CD14-positive monocyte (primary cell): ENCODE data around the gene ZNF133. TPM values are rescaled to one million over a fixed set of nuclear protein-coding genes. Genes with fewer than 3 reads are reported as not detected.

ENCODE experiments used
- DNase-seq, 3 donors: peaks; one replicate each; pipeline ENCODE4 v3.0.0-alpha.2; 2011 to 2022
- H2AFZ ChIP-seq: 2 replicates; pipeline ENCODE4 v1.6.0; 2012; ENCODE audit warnings: mild to moderate bottlenecking, low read depth, low read length, inconsistent platforms; ENCODE audit not compliant: insufficient read depth, poor library complexity, severe bottlenecking
- H3K27ac ChIP-seq, 2 donors: 1 replicate in 1 of 2; 2 replicates in 1 of 2; pipeline ENCODE4 v1.5.1; 2012 to 2013; ENCODE audit warnings: low read length in 2 of 2, control low read depth in 1 of 2, inconsistent platforms in 1 of 2, low read depth in 1 of 2, mild to moderate bottlenecking in 1 of 2
- H3K27me3 ChIP-seq, 2 donors: one replicate each; pipeline versions ENCODE4 v1.6.0 to v1.6.1; 2011 to 2013; ENCODE audit warnings: low read length in 2 of 2; ENCODE audit not compliant: control insufficient read depth in 2 of 2, insufficient read depth in 2 of 2
- H3K36me3 ChIP-seq, 2 donors: replicated peaks in 1 of 2; 1 replicate in 1 of 2; 2 replicates in 1 of 2; pipeline versions ENCODE4 v1.5.1 to v1.6.1; 2012 to 2013; ENCODE audit warnings: low read length in 2 of 2, control low read depth in 1 of 2, inconsistent platforms in 1 of 2, mild to moderate bottlenecking in 1 of 2; ENCODE audit not compliant: insufficient read depth in 2 of 2, control insufficient read depth in 1 of 2
- H3K4me1 ChIP-seq, 2 donors: 1 replicate in 1 of 2; 2 replicates in 1 of 2; pipeline versions ENCODE4 v1.5.1 to v1.6.1; 2012 to 2013; ENCODE audit warnings: low read length in 2 of 2, control low read depth in 1 of 2, inconsistent platforms in 1 of 2, mild to moderate bottlenecking in 1 of 2, moderate library complexity in 1 of 2; ENCODE audit not compliant: insufficient read depth in 2 of 2, control insufficient read depth in 1 of 2
- H3K4me2 ChIP-seq: replicated peaks from 2 replicates; pipeline ENCODE3; 2012; ENCODE audit warnings: low read length, moderate library complexity, mild to moderate bottlenecking; ENCODE audit not compliant: poor library complexity, severe bottlenecking; ENCODE audit errors: extremely low read depth
- H3K4me3 ChIP-seq, 3 experiments: fragments of 200-600 bp in 1 of 3; sonication (generic) in 1 of 3; replicated peaks in 1 of 3; 1 replicate in 2 of 3; 2 replicates in 1 of 3; pipeline ENCODE4 v1.5.1; 2011 to 2013; ENCODE audit warnings: low read length in 3 of 3, mild to moderate bottlenecking in 3 of 3, control low read depth in 2 of 3, low read depth in 2 of 3, inconsistent platforms in 1 of 3, moderate library complexity in 1 of 3
- H3K79me2 ChIP-seq: 2 replicates; pipeline ENCODE4 v1.6.0; 2012; ENCODE audit warnings: mild to moderate bottlenecking, control low read depth, inconsistent platforms, low read length, moderate library complexity; ENCODE audit not compliant: insufficient read depth
- H3K9ac ChIP-seq: 2 replicates; pipeline ENCODE4 v1.6.0; 2017; ENCODE audit warnings: low read length, mild to moderate bottlenecking; ENCODE audit not compliant: insufficient read depth, poor library complexity, severe bottlenecking
- H3K9me3 ChIP-seq, 2 donors: replicated peaks in 1 of 2; 1 replicate in 1 of 2; 2 replicates in 1 of 2; pipeline versions ENCODE4 v1.5.1 to v1.6.1; 2012 to 2013; ENCODE audit warnings: low read length in 2 of 2, control low read depth in 1 of 2; ENCODE audit not compliant: control insufficient read depth in 1 of 2, insufficient read depth in 1 of 2
- H4K20me1 ChIP-seq: 2 replicates; pipeline ENCODE4 v1.6.0; 2012; ENCODE audit warnings: mild to moderate bottlenecking, low read length, control low read depth, moderate library complexity; ENCODE audit not compliant: insufficient read depth
- H3K27ac Mint-ChIP-seq, 7 donors: one replicate each; pipeline ENCODE4 v1.8.0; 2020; ENCODE audit warnings: mild to moderate bottlenecking in 7 of 7, mixed read lengths in 7 of 7, moderate library complexity in 6 of 7, inconsistent platforms in 2 of 7
- H3K27me3 Mint-ChIP-seq, 3 donors: one replicate each; pipeline ENCODE4 v1.8.0; 2021 to 2022; ENCODE audit warnings: low read depth in 3 of 3, mild to moderate bottlenecking in 3 of 3, mixed read lengths in 3 of 3, moderate library complexity in 3 of 3, inconsistent platforms in 1 of 3
- H3K36me3 Mint-ChIP-seq, 2 donors: one replicate each; pipeline ENCODE4 v1.8.0; 2020; ENCODE audit warnings: mixed read lengths in 2 of 2, inconsistent platforms in 1 of 2, mild to moderate bottlenecking in 1 of 2
- H3K4me1 Mint-ChIP-seq: one replicate; pipeline ENCODE4 v1.8.0; 2020; ENCODE audit warnings: mild to moderate bottlenecking, mixed read lengths
- H3K4me3 Mint-ChIP-seq, 2 donors: one replicate each; pipeline ENCODE4 v1.8.0; 2020; ENCODE audit warnings: mild to moderate bottlenecking in 2 of 2, mixed read lengths in 2 of 2, moderate library complexity in 1 of 2
- H3K9me3 Mint-ChIP-seq, 7 donors: one replicate each; pipeline ENCODE4 v1.8.0; 2020 to 2022; ENCODE audit warnings: mixed read lengths in 7 of 7, mild to moderate bottlenecking in 6 of 7, moderate library complexity in 6 of 7, inconsistent platforms in 2 of 7
- CTCF ChIP-seq: fragments of 200-600 bp; IDR thresholded peaks from one replicate; pipeline ENCODE4 v1.8.0; 2022; ENCODE audit warnings: antibody characterized with exemption, mild to moderate bottlenecking
- WGBS: methylation state at CpG from one replicate; pipeline ENCODE4 v1.1.5; 2013; ENCODE audit warnings: missing lambda C conversion rate; ENCODE audit not compliant: insufficient coverage; 5-methylcytosine and 5-hydroxymethylcytosine counted together
- intact Hi-C, 2 donors: fragments of 100-400 bp; cut with micrococcal nuclease; formaldehyde crosslinking; loops; one replicate each; pipeline versions ENCODE4 v1.15.0 to v1.15.1; 2023
- polyA plus RNA-seq, 3 donors: library from polyadenylated mRNA; depleted of rRNA in 1 of 3; unstranded in 2 of 3; stranded (reverse) in 1 of 3; fragments of 300-500 nt in 2 of 3; fragments of >200 nt in 1 of 3; fragmentation: Illumina TruSeq in 2 of 3; gene quantifications; 1 replicate in 2 of 3; 2 replicates in 1 of 3; pipeline ENCODE4 v1.2.3, GENCODE V29; 2012 to 2021

Gene ZNF133
- polyA plus RNA-seq, 3 donors: 1.7 to 9.7 (median 3.4) TPM

DNA sequence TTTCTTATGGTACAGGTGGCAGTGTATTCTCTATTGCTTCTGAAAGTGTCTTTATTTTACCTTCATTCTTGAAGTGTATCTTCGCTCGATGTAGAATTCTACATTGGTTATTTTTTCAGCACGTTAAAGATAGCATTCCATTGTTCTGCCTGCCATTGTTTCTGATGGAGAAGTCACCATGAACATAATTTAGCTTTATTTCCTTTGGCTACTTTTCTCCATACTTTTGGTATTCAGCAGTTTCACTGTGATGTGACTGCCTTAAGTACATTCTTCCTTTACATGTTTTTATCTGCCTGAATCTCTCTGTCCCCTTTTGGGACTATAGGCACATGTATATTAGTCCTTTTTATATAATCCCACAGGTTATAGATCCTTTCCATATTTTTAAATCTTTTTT lies 19.0 kb downstream of the ZNF133 start:
- no peaks in the 10 kb centered on the region for H3K27me3 Mint-ChIP-seq
- peaks cover 18 to 28% of the 10 kb centered on the region in 2 donors for H3K36me3 Mint-ChIP-seq
- DNase-seq: no peak
- no peak overlapping the region for H2AFZ ChIP-seq
- no peaks in the 10 kb centered on the region for H3K27me3 ChIP-seq
- no peaks in the 10 kb centered on the region for H3K9me3 Mint-ChIP-seq
- H3K4me1 ChIP-seq: no peaks in the 10 kb centered on the region
- no peaks in the 10 kb centered on the region for H3K9me3 ChIP-seq
- H4K20me1 ChIP-seq: no peaks in the 10 kb centered on the region
- no peaks in the 10 kb centered on the region for H3K79me2 ChIP-seq
- H3K4me2 ChIP-seq: no peak overlapping the region
- peaks cover 7 to 25% of the 10 kb centered on the region in 2 donors for H3K36me3 ChIP-seq
- H3K4me1 Mint-ChIP-seq: no peaks in the 10 kb centered on the region
- intact Hi-C loops: no loop called here
- no peak overlapping the region for H3K4me3 Mint-ChIP-seq
- H3K9ac ChIP-seq: no peak overlapping the region
- TF ChIP-seq CTCF: no peak
- no CpG with 5 or more reads among the region's 3 CpGs for WGBS
- no peak overlapping the region for H3K27ac ChIP-seq
- no peak overlapping the region for H3K27ac Mint-ChIP-seq
- H3K4me3 ChIP-seq: no peak overlapping the region

DNA sequence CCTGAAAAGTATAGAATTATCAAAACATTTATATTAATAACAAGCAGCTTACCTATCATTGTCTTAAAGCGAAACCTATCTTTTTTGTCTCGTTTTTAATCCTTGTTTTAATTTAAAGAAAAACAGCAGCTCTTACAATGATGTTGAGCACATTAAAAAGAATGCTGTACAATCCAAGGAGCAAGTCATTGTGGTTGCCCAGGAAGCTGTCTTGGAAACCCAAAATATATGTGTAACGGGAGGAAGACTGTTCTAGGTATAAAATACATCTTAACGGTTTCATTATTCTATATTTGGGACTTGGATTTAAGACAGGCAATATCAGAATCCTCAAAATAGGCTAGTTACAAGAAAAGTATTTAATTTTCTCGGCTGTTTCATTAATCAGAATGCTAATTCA lies 21.7 kb downstream of the ZNF133 start:
- no CpG with 5 or more reads among the region's 5 CpGs for WGBS
- no peak for DNase-seq
- peaks cover 7 to 37% of the 10 kb centered on the region in 2 donors for H3K36me3 ChIP-seq

More for the DNA sequence above, 21.7 kb downstream of the ZNF133 start:
- intact Hi-C loops: no loop called here
- no peaks in the 10 kb centered on the region for H3K4me1 ChIP-seq
- Mint-ChIP-seq H3K27me3 (no peaks in the 10 kb centered on the region), H3K4me1 (no peaks in the 10 kb centered on the region), H3K4me3 (no peak overlapping the region), H3K27ac (no peak overlapping the region), H3K36me3 (peaks cover 29 to 41% of the 10 kb centered on the region in 2 donors), H3K9me3 (no peaks in the 10 kb centered on the region)
- no peak overlapping the region for H3K9ac ChIP-seq
- H3K4me3 ChIP-seq: no peak overlapping the region
- no peak overlapping the region for H3K4me2 ChIP-seq
- no peaks in the 10 kb centered on the region for H3K27me3 ChIP-seq
- no peaks in the 10 kb centered on the region for H4K20me1 ChIP-seq
- no peaks in the 10 kb centered on the region for H3K9me3 ChIP-seq
- no peak overlapping the region for H3K27ac ChIP-seq
- no peak for TF ChIP-seq CTCF
- no peaks in the 10 kb centered on the region for H3K79me2 ChIP-seq
- no peak overlapping the region for H2AFZ ChIP-seq
